ENCODE measurements around the gene PMFBP1.

DNA sequence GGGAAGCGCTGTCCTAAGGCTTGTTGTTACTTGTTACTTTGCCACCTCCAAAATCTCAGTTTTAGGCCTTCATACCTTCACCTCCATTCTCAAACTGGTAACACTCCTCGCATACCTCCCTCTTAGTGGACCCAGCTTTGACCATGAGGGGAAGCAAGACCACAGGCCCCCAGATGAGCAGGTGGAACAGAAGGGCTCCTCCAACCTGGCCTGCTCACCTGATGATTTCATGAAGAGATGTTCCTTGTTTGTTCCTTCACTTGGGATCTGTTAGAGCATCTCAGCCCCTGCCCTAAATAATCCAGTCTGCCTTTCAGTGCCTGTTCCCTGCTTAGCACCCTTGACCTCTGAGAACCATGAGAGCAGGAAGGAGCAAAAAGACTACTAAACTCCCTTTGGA, 49.6 kb downstream of the PMFBP1 start:
- TF ChIP-seq RFX5 (IDR thresholded peaks at IDR 0.05; ENCODE audit: low read length) (no peak), YY1 (IDR thresholded peaks at IDR 0.05; ENCODE audit: low read depth) (no peak), EZH2phosphoT487 (IDR thresholded peaks at IDR 0.05; ENCODE audit: borderline replicate concordance, low read depth) (no peak), POLR2AphosphoS5 (IDR thresholded peaks at IDR 0.05; ENCODE audit: low read depth, low read length) (no peak), RXRA (IDR thresholded peaks at IDR 0.05; ENCODE audit: borderline replicate concordance, low read depth) (no peak), SIN3A (IDR thresholded peaks at IDR 0.05; ENCODE audit: borderline replicate concordance, low read depth, low read length) (no peak)
- TF ChIP-seq, protein P1, sequence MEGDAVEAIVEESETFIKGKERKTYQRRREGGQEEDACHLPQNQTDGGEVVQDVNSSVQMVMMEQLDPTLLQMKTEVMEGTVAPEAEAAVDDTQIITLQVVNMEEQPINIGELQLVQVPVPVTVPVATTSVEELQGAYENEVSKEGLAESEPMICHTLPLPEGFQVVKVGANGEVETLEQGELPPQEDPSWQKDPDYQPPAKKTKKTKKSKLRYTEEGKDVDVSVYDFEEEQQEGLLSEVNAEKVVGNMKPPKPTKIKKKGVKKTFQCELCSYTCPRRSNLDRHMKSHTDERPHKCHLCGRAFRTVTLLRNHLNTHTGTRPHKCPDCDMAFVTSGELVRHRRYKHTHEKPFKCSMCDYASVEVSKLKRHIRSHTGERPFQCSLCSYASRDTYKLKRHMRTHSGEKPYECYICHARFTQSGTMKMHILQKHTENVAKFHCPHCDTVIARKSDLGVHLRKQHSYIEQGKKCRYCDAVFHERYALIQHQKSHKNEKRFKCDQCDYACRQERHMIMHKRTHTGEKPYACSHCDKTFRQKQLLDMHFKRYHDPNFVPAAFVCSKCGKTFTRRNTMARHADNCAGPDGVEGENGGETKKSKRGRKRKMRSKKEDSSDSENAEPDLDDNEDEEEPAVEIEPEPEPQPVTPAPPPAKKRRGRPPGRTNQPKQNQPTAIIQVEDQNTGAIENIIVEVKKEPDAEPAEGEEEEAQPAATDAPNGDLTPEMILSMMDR (IDR thresholded peaks at IDR 0.05) = no peak
- TF ChIP-seq, protein P2, sequence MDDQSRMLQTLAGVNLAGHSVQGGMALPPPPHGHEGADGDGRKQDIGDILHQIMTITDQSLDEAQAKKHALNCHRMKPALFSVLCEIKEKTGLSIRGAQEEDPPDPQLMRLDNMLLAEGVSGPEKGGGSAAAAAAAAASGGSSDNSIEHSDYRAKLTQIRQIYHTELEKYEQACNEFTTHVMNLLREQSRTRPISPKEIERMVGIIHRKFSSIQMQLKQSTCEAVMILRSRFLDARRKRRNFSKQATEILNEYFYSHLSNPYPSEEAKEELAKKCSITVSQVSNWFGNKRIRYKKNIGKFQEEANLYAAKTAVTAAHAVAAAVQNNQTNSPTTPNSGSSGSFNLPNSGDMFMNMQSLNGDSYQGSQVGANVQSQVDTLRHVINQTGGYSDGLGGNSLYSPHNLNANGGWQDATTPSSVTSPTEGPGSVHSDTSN (IDR thresholded peaks at IDR 0.05) = no peak
